Brain microvascular endothelial cell (primary cell): ENCODE measurements around the gene SEMA3E.

Source experiments
- DNase-seq: peaks from one replicate; pipeline ENCODE4 v3.0.0-alpha.2; 2020
- H3K27ac ChIP-seq: fragments of 250-450 bp; sonication (Bioruptor Pico); 2 replicates; pipeline ENCODE4 v1.5.1; 2020; ENCODE audit warnings: mild to moderate bottlenecking, moderate library complexity
- H3K27me3 ChIP-seq: fragments of 250-450 bp; sonication (Bioruptor Pico); replicated peaks from 2 replicates; pipeline ENCODE4 v1.5.1; 2020; ENCODE audit warnings: mild to moderate bottlenecking
- H3K36me3 ChIP-seq: fragments of 250-450 bp; sonication (Bioruptor Pico); replicated peaks from 2 replicates; pipeline ENCODE4 v1.5.1; 2020; ENCODE audit warnings: mild to moderate bottlenecking
- H3K4me3 ChIP-seq: 2 replicates; pipeline ENCODE4 v1.5.1; 2011; ENCODE audit warnings: low read depth, mild to moderate bottlenecking, control low read depth, low read length, moderate library complexity
- CTCF ChIP-seq: IDR thresholded peaks from 2 replicates; pipeline ENCODE4 v1.5.1; 2011; ENCODE audit warnings: low read depth, mild to moderate bottlenecking, moderate library complexity, low read length, control low read depth, inconsistent platforms; ENCODE audit errors: missing control alignments
- in situ Hi-C: cut with HindIII; loops from 2 replicates; pipeline ENCODE4 v1.10.0; 2017; ENCODE audit warnings: low sequenced_read_pairs, low pct_ligation_motif_present

Gene SEMA3E

GRCh38 chr7:83640240-83640639, 8.7 kb downstream of the SEMA3E start:
- H3K36me3 ChIP-seq, result no peaks in the 10 kb centered on the region
- H3K27ac ChIP-seq, result no peak overlapping the region
- H3K4me3 ChIP-seq, result no peak overlapping the region
- no peaks in the 10 kb centered on the region for H3K27me3 ChIP-seq
- TF ChIP-seq CTCF, result no peak
- no peak for DNase-seq
- in situ Hi-C loops, result no loop called here

GRCh38 chr7:83633516-83633915, 15.4 kb downstream of the SEMA3E start:
- no peak overlapping the region for H3K27ac ChIP-seq
- in situ Hi-C loops, result no loop called here
- no peak overlapping the region for H3K4me3 ChIP-seq
- no peak for TF ChIP-seq CTCF
- no peak for DNase-seq
- H3K27me3 ChIP-seq, result no peaks in the 10 kb centered on the region
- H3K36me3 ChIP-seq, result no peaks in the 10 kb centered on the region

- H3K27ac ChIP-seq, result no peak overlapping the region
- no peak for TF ChIP-seq CTCF
- no peaks in the 10 kb centered on the region for H3K27me3 ChIP-seq
- no peak for DNase-seq
- no peaks in the 10 kb centered on the region for H3K36me3 ChIP-seq
- peak overlapping the region; percentile 22 for H3K4me3 ChIP-seq
- in situ Hi-C loops, result no loop called here
These were observed 19.6 kb downstream of the SEMA3E start for GRCh38 chr7:83629117-83629880.

- no peak for TF ChIP-seq CTCF
- Histone ChIP-seq H3K36me3 (no peaks in the 10 kb centered on the region), H3K27ac (no peak overlapping the region), H3K27me3 (no peaks in the 10 kb centered on the region), H3K4me3 (no peak overlapping the region)
- DNase-seq, result no peak
- in situ Hi-C loops, result no loop called here
These were observed 31.1 kb downstream of the SEMA3E start for GRCh38 chr7:83617858-83618257.

GRCh38 chr7:83614112-83614511, 34.8 kb downstream of the SEMA3E start:
- Histone ChIP-seq H3K36me3 (no peaks in the 10 kb centered on the region), H3K4me3 (no peak overlapping the region), H3K27ac (no peak overlapping the region), H3K27me3 (no peaks in the 10 kb centered on the region)
- DNase-seq, result no peak
- in situ Hi-C loops, result no loop called here
- TF ChIP-seq CTCF, result no peak

GRCh38 chr7:83613232-83613631, 35.7 kb downstream of the SEMA3E start:
- in situ Hi-C loops, result no loop called here
- H3K4me3 ChIP-seq, result no peak overlapping the region
- no peak for TF ChIP-seq CTCF
- H3K36me3 ChIP-seq, result no peaks in the 10 kb centered on the region
- H3K27ac ChIP-seq, result no peak overlapping the region
- no peak for DNase-seq
- no peaks in the 10 kb centered on the region for H3K27me3 ChIP-seq
